ENCODE data around the gene CPO.

DNA sequence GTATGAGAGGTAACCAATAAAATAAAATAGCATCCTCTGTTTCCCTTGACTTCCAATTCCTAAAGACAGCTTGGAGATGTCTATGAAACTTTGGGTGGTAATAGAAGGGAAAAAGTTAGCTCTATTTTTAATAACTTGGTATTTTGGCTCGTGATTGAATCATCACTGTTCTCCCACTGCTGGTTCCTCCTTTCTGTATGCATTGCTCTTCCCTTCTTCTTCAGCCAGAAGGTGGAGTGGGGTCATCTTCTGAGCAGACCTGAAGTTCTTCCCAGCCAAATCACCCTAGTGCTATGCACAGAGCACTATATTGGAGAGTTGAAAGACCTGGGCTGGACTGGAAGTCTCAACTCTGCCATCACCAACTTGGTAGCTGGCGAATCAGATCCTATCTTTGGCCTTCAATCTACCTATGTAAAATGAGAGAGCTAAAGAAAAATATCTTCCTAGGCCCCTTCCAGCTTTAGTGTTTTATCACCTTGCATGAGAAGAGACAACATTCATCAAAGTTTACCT, 54.1 kb downstream of the CPO start:
- TF ChIP-seq POLR2A (IDR thresholded peaks at IDR 0.05): no peak
- TF ChIP-seq POLR2AphosphoS5 (IDR thresholded peaks at IDR 0.05; ENCODE audit: insufficient read depth in 1 of 2, low read depth in 1 of 2): no peak

Measured in vagina (tissue), 2 donors.